ENCODE results near the gene FANK1.

The FANK1 gene

GRCh38 chr10:125984865-125985495 is 88.6 kb downstream of the FANK1 start:
- no peak for TF ChIP-seq CTCF (IDR thresholded peaks at IDR 0.05; ENCODE audit: low read depth, low read length)
- no peak overlapping the region for H3K4me3 ChIP-seq (ENCODE audit: low read depth, low read length)

- no peak for TF ChIP-seq CTCF (IDR thresholded peaks at IDR 0.05; ENCODE audit: low read depth, low read length)
- no peak overlapping the region for H3K4me3 ChIP-seq (ENCODE audit: low read depth, low read length)
Observed at GRCh38 chr10:125985557-125986240, 89.3 kb downstream of the FANK1 start.

- no peak for TF ChIP-seq CTCF (IDR thresholded peaks at IDR 0.05; ENCODE audit: low read depth, low read length)
- no peak overlapping the region for H3K4me3 ChIP-seq (ENCODE audit: low read depth, low read length)
Observed at GRCh38 chr10:125989791-125990190, 93.4 kb downstream of the FANK1 start.

- no peak overlapping the region for H3K4me3 ChIP-seq (ENCODE audit: low read depth, low read length)
- no peak for TF ChIP-seq CTCF (IDR thresholded peaks at IDR 0.05; ENCODE audit: low read depth, low read length)
Observed at GRCh38 chr10:125990974-125991373, 94.6 kb downstream of the FANK1 start.

- H3K4me3 ChIP-seq (ENCODE audit: low read depth, low read length): no peak overlapping the region
- no peak for TF ChIP-seq CTCF (IDR thresholded peaks at IDR 0.05; ENCODE audit: low read depth, low read length)
Observed at GRCh38 chr10:125991392-125991791, 95.0 kb downstream of the FANK1 start.

GRCh38 chr10:125992254-125992653 is 95.9 kb downstream of the FANK1 start:
- no peak overlapping the region for H3K4me3 ChIP-seq (ENCODE audit: low read depth, low read length)
- no peak for TF ChIP-seq CTCF (IDR thresholded peaks at IDR 0.05; ENCODE audit: low read depth, low read length)

GRCh38 chr10:125994601-125995000 is 98.2 kb downstream of the FANK1 start:
- no peak for TF ChIP-seq CTCF (IDR thresholded peaks at IDR 0.05; ENCODE audit: low read depth, low read length)
- H3K4me3 ChIP-seq (ENCODE audit: low read depth, low read length): no peak overlapping the region
